AG09309 (cell line): ENCODE data around the gene TMEM233.
A peak's percentile ranks its signal among the peaks of the same experiment; 100 is the strongest.
"Not testable (repeated sequence)": the region's sequence is repeated elsewhere in the genome, so short reads cannot be mapped to it uniquely, and the experiment has no call there.

ENCODE experiments used
- DNase-seq: peaks from one replicate; pipeline ENCODE4 v3.0.0-alpha.2; 2010; ENCODE audit warnings: low read depth
- H3K4me3 ChIP-seq: 2 replicates; pipeline ENCODE4 v1.5.1; 2011; ENCODE audit warnings: mild to moderate bottlenecking, low read depth, low read length, moderate library complexity; ENCODE audit not compliant: control insufficient read depth
- CTCF ChIP-seq: IDR thresholded peaks from 2 replicates; pipeline ENCODE4 v1.5.1; 2011; ENCODE audit warnings: mild to moderate bottlenecking, low read depth, low read length, inconsistent platforms; ENCODE audit not compliant: insufficient read depth, control insufficient read depth; ENCODE audit errors: missing control alignments

The TMEM233 gene

GRCh38 chr12:119649202-119649808 is 55.7 kb downstream of the TMEM233 start:
- no peak for DNase-seq
- no peak overlapping the region for H3K4me3 ChIP-seq
- peak; percentile 68 for TF ChIP-seq CTCF

GRCh38 chr12:119652665-119653064 is 59.1 kb downstream of the TMEM233 start:
- TF ChIP-seq CTCF: no peak
- H3K4me3 ChIP-seq: no peak overlapping the region
- DNase-seq: no peak

GRCh38 chr12:119657001-119657400 is 63.4 kb downstream of the TMEM233 start:
- not testable (repeated sequence) for DNase-seq, H3K4me3 ChIP-seq

- TF ChIP-seq CTCF: peak; percentile 21
- not testable (repeated sequence) for H3K4me3 ChIP-seq, DNase-seq
Observed at GRCh38 chr12:119658166-119658565, 64.6 kb downstream of the TMEM233 start.

- peak; percentile 83 for TF ChIP-seq CTCF
Observed at GRCh38 chr12:119659289-119659897, 65.8 kb downstream of the TMEM233 start.

GRCh38 chr12:119660076-119660475 is 66.5 kb downstream of the TMEM233 start:
- no peak for TF ChIP-seq CTCF
- no peak for DNase-seq
- no peak overlapping the region for H3K4me3 ChIP-seq

More at GRCh38 chr12:119659289-119659897, 65.8 kb downstream of the TMEM233 start:
- DNase-seq: no peak
- H3K4me3 ChIP-seq: no peak overlapping the region

- TF ChIP-seq CTCF: no peak
- DNase-seq: no peak
- no peak overlapping the region for H3K4me3 ChIP-seq
Observed at GRCh38 chr12:119661882-119662281, 68.3 kb downstream of the TMEM233 start.
